ENCODE results near the gene ENDOU.

The ENDOU gene

GRCh38 chr12:47714826-47715386 is 10.4 kb downstream of the ENDOU start:
- Mint-ChIP-seq H3K4me3 (no peak overlapping the region), H3K27ac (peak overlapping the region in 2 of 3 experiments; percentile 84 to 90), H3K36me3 (ENCODE audit: low read depth) (no peaks in the 10 kb centered on the region), H3K9me3 (no peaks in the 10 kb centered on the region), H3K4me1 (peaks cover 43% of the 10 kb centered on the region), H3K27me3 (ENCODE audit: low read depth) (peaks cover 16% of the 10 kb centered on the region)
- TF ChIP-seq CTCF (IDR thresholded peaks at IDR 0.05; ENCODE audit: unreplicated experiment in 3 of 3), result no peak

GRCh38 chr12:47712171-47712570 is 13.1 kb downstream of the ENDOU start:
- no peaks in the 10 kb centered on the region for H3K36me3 Mint-ChIP-seq (ENCODE audit: low read depth)

GRCh38 chr12:47711448-47711847 is 13.8 kb downstream of the ENDOU start:
- no peak for TF ChIP-seq CTCF (IDR thresholded peaks at IDR 0.05; ENCODE audit: unreplicated experiment in 3 of 3)
- Mint-ChIP-seq H3K9me3 (no peaks in the 10 kb centered on the region), H3K4me1 (peaks cover 29% of the 10 kb centered on the region), H3K27me3 (ENCODE audit: low read depth) (peaks cover 16% of the 10 kb centered on the region), H3K27ac (no peak overlapping the region), H3K4me3 (no peak overlapping the region), H3K36me3 (ENCODE audit: low read depth) (no peaks in the 10 kb centered on the region)

More at GRCh38 chr12:47712171-47712570, 13.1 kb downstream of the ENDOU start:
- Mint-ChIP-seq H3K4me3 (no peak overlapping the region), H3K4me1 (peaks cover 32% of the 10 kb centered on the region), H3K9me3 (no peaks in the 10 kb centered on the region), H3K27me3 (ENCODE audit: low read depth) (peaks cover 16% of the 10 kb centered on the region), H3K27ac (no peak overlapping the region)
- no peak for TF ChIP-seq CTCF (IDR thresholded peaks at IDR 0.05; ENCODE audit: unreplicated experiment in 3 of 3)

- TF ChIP-seq CTCF (IDR thresholded peaks at IDR 0.05; ENCODE audit: unreplicated experiment in 3 of 3), result no peak
- no peaks in the 10 kb centered on the region for H3K36me3 Mint-ChIP-seq (ENCODE audit: low read depth)
- H3K27me3 Mint-ChIP-seq (ENCODE audit: low read depth), result peaks cover 11% of the 10 kb centered on the region
- no peaks in the 10 kb centered on the region for H3K9me3 Mint-ChIP-seq
- peaks cover 23% of the 10 kb centered on the region for H3K4me1 Mint-ChIP-seq
- H3K27ac Mint-ChIP-seq, result no peak overlapping the region
- H3K4me3 Mint-ChIP-seq, result no peak overlapping the region
These were observed 15.0 kb downstream of the ENDOU start for GRCh38 chr12:47710278-47710677.

GRCh38 chr12:47709671-47710070 is 15.6 kb downstream of the ENDOU start:
- H3K9me3 Mint-ChIP-seq, result no peaks in the 10 kb centered on the region
- no peak overlapping the region for H3K4me3 Mint-ChIP-seq
- H3K27me3 Mint-ChIP-seq (ENCODE audit: low read depth), result peaks cover 7% of the 10 kb centered on the region
- no peak for TF ChIP-seq CTCF (IDR thresholded peaks at IDR 0.05; ENCODE audit: unreplicated experiment in 3 of 3)
- H3K4me1 Mint-ChIP-seq, result peaks cover 18% of the 10 kb centered on the region
- no peak overlapping the region for H3K27ac Mint-ChIP-seq
- no peaks in the 10 kb centered on the region for H3K36me3 Mint-ChIP-seq (ENCODE audit: low read depth)

- Mint-ChIP-seq H3K27ac (no peak overlapping the region), H3K9me3 (no peaks in the 10 kb centered on the region), H3K27me3 (ENCODE audit: low read depth) (peaks cover 7% of the 10 kb centered on the region), H3K4me1 (peaks cover 19% of the 10 kb centered on the region), H3K4me3 (peak overlapping the region in 1 of 3 experiments; percentile 1), H3K36me3 (ENCODE audit: low read depth) (no peaks in the 10 kb centered on the region)
- TF ChIP-seq CTCF (IDR thresholded peaks at IDR 0.05; ENCODE audit: unreplicated experiment in 3 of 3), result no peak
These were observed 16.1 kb downstream of the ENDOU start for GRCh38 chr12:47709237-47709636.
